ENCODE data around the gene UBC. TPM values are rescaled to one million over a fixed set of nuclear protein-coding genes. Genes with fewer than 3 reads are reported as not detected.

The UBC gene
- total and polyA plus RNA-seq, 9 of the 15 experiments (the other 6 are each of a cell fraction or from before 2014, with no cell fraction given): 533 to 1,153 (median 813) TPM

GRCh38 chr12:124866883-124867400 lies 47.5 kb downstream of the UBC start (continued):
- TF ChIP-seq YY1 (IDR thresholded peaks at IDR 0.05; ENCODE audit: borderline replicate concordance in 1 of 3, control insufficient read depth in 1 of 3, extremely low read depth in 1 of 3, insufficient read depth in 3 of 3, insufficient read length in 1 of 3, insufficient replicate concordance in 2 of 3, low read depth in 1 of 3, low read length in 2 of 3): peak in 1 of 3 experiments; percentile 6
- TF ChIP-seq ZNF395 (CRISPR knock-in tag; IDR thresholded peaks at IDR 0.05): no peak; the same call in 1 of the 2 replicates
- TF ChIP-seq ZBTB33 (CRISPR knock-in tag; IDR thresholded peaks at IDR 0.05): no peak
- no peak for TF ChIP-seq ZNF23 (CRISPR knock-in tag; IDR thresholded peaks at IDR 0.05)
- TF ChIP-seq PHF20 (IDR thresholded peaks at IDR 0.05; ENCODE audit: partially characterized antibody): no peak
- TF ChIP-seq NEUROD1 (IDR thresholded peaks at IDR 0.05; ENCODE audit: borderline replicate concordance, low read depth, low read length, partially characterized antibody): no peak
- TF ChIP-seq ZNF277 (CRISPR knock-in tag; IDR thresholded peaks at IDR 0.05; ENCODE audit: borderline replicate concordance): no peak
- TF ChIP-seq KLF6 (CRISPR knock-in tag; IDR thresholded peaks at IDR 0.05; ENCODE audit: borderline replicate concordance): 0 out of 2 replicates have a peak, but pooled peaks have one; percentile 56
- TF ChIP-seq CREB1 (IDR thresholded peaks at IDR 0.05): 0 out of 2 replicates have a peak, but pooled peaks have one; percentile 2
- no peak; the same call in 1 of the 2 replicates for TF ChIP-seq CREB1 (CRISPR knock-in tag; IDR thresholded peaks at IDR 0.05)
- TF ChIP-seq NFIX (CRISPR knock-in tag; IDR thresholded peaks at IDR 0.05; ENCODE audit: low read depth): no peak
- TF ChIP-seq HMG20B (CRISPR knock-in tag; IDR thresholded peaks at IDR 0.05): no peak
- no peak for TF ChIP-seq HNRNPLL (IDR thresholded peaks at IDR 0.05; ENCODE audit: low read depth, low read length, poor library complexity, severe bottlenecking)
- TF ChIP-seq HES1 (IDR thresholded peaks at IDR 0.05; ENCODE audit: low read depth): no peak
- TF ChIP-seq MTA1 (IDR thresholded peaks at IDR 0.05; ENCODE audit: borderline replicate concordance): no peak

All from K562 (cell line).